ENCODE results near the gene PMEPA1. TPM values are rescaled to one million over a fixed set of nuclear protein-coding genes. Genes with fewer than 3 reads are reported as not detected.
A peak's percentile ranks its signal among the peaks of the same experiment; 100 is the strongest.

Gene PMEPA1
- total and polyA plus RNA-seq, 2 experiments from 2014 or later: 7.3 to 15.4 TPM

GRCh38 chr20:57698867-57699275 lies 10.9 kb downstream of the PMEPA1 start:
- H3K4me3 ChIP-seq: no peak overlapping the region
- H3K27ac Mint-ChIP-seq: no peak overlapping the region
- H3K36me3 Mint-ChIP-seq (ENCODE audit: low read depth): no peaks in the 10 kb centered on the region
- H3K27ac ChIP-seq (ENCODE audit: low read depth): peak overlapping the region; percentile 26; the same call in 1 of the 2 replicates
- peaks cover 100% of the 10 kb centered on the region for H3K79me2 ChIP-seq (replicated peaks; ENCODE audit: insufficient read depth)
- H3F3A ChIP-seq (replicated peaks; ENCODE audit: low read depth): no peaks in the 10 kb centered on the region
- peaks cover 81% of the 10 kb centered on the region for H4K20me1 ChIP-seq (replicated peaks; ENCODE audit: insufficient read depth)
- TF ChIP-seq NANOG (IDR thresholded peaks at IDR 0.05; ENCODE audit: borderline replicate concordance): no peak
- no peak for TF ChIP-seq ETS1 (IDR thresholded peaks at IDR 0.05)
- no peak for TF ChIP-seq ZNF114 (CRISPR knock-in tag; IDR thresholded peaks at IDR 0.05)
- DNase-seq (ENCODE audit: low spot score): no peak
- H3K9me2 ChIP-seq (ENCODE audit: insufficient read depth): no peaks in the 10 kb centered on the region
- H3K4me1 ChIP-seq (ENCODE audit: insufficient read depth): peaks cover 35% of the 10 kb centered on the region
- H3K4me3 Mint-ChIP-seq: no peak overlapping the region
- no peaks in the 10 kb centered on the region for H3K36me3 ChIP-seq (ENCODE audit: insufficient read depth)
- H3K4me2 ChIP-seq: 0 out of 2 replicates have a peak overlapping the region, but pooled peaks have one; percentile 20
- ATAC-seq: no peak
- peaks cover 66% of the 10 kb centered on the region for H3K4me1 Mint-ChIP-seq
- H3K27me3 Mint-ChIP-seq (ENCODE audit: insufficient read depth, low read depth, poor library complexity): peaks cover 11% of the 10 kb centered on the region
- no peaks in the 10 kb centered on the region for H3K27me3 ChIP-seq (ENCODE audit: insufficient read depth)
- H2AFZ ChIP-seq: no peak overlapping the region
- no peaks in the 10 kb centered on the region for H3K9me3 Mint-ChIP-seq

- Mint-ChIP-seq H3K4me3 (no peak overlapping the region), H3K4me1 (peaks cover 67% of the 10 kb centered on the region), H3K36me3 (ENCODE audit: low read depth) (no peaks in the 10 kb centered on the region), H3K9me3 (no peaks in the 10 kb centered on the region), H3K27ac (no peak overlapping the region), H3K27me3 (ENCODE audit: insufficient read depth, low read depth, poor library complexity) (peaks cover 10% of the 10 kb centered on the region)
- peaks cover 85% of the 10 kb centered on the region for H4K20me1 ChIP-seq (replicated peaks; ENCODE audit: insufficient read depth)
- H3K79me2 ChIP-seq (replicated peaks; ENCODE audit: insufficient read depth): peaks cover 100% of the 10 kb centered on the region
- no peak for DNase-seq (ENCODE audit: low spot score)
- H3K27ac ChIP-seq (ENCODE audit: low read depth): no peak overlapping the region
- H2AFZ ChIP-seq: no peak overlapping the region
- H3K4me1 ChIP-seq (ENCODE audit: insufficient read depth): peaks cover 37% of the 10 kb centered on the region
- H3K36me3 ChIP-seq (ENCODE audit: insufficient read depth): no peaks in the 10 kb centered on the region
- H3K27me3 ChIP-seq (ENCODE audit: insufficient read depth): no peaks in the 10 kb centered on the region
- no peak for ATAC-seq
- no peak overlapping the region for H3K4me3 ChIP-seq
- no peaks in the 10 kb centered on the region for H3F3A ChIP-seq (replicated peaks; ENCODE audit: low read depth)
- H3K4me2 ChIP-seq: no peak overlapping the region
- no peaks in the 10 kb centered on the region for H3K9me2 ChIP-seq (ENCODE audit: insufficient read depth)
- no peak for TF ChIP-seq EZH2 (IDR thresholded peaks at IDR 0.05; ENCODE audit: low read depth, unreplicated experiment)
- TF ChIP-seq ETS1 (IDR thresholded peaks at IDR 0.05): no peak
- no peak for TF ChIP-seq NANOG (IDR thresholded peaks at IDR 0.05; ENCODE audit: borderline replicate concordance)
- no peak for TF ChIP-seq CREB1 (CRISPR knock-in tag; IDR thresholded peaks at IDR 0.05; ENCODE audit: low read depth)
- no peak for TF ChIP-seq CTCF (conservative IDR thresholded peaks at IDR 0.05; ENCODE audit: low read depth in 2 of 2)
- no peak for TF ChIP-seq POLR2AphosphoS5 (IDR thresholded peaks at IDR 0.05; ENCODE audit: low read depth)
- no peak for TF ChIP-seq REST (IDR thresholded peaks at IDR 0.05; ENCODE audit: unreplicated experiment)
These were observed 11.5 kb downstream of the PMEPA1 start for GRCh38 chr20:57698116-57698866.

Measured in GM23338 (cell line).